Endothelial cell of umbilical vein (primary cell): Measurements from ENCODE around the gene RNASEH2A. TPM values are rescaled to one million over a fixed set of nuclear protein-coding genes. Genes with fewer than 3 reads are reported as not detected.

Experiments used
- BruUV-seq: library from RNA; stranded (reverse); fragments of 400-500 nt; replicated peaks from 2 replicates; lab custom pipeline; 2021; lab: Mats Ljungman, UMichigan
- CTCF ChIA-PET: fragments of 300-600, 350-600 bp; sonication (Branson Sonifier 250); formaldehyde crosslinking; loops from one replicate; lab custom pipeline; 2021; ENCODE audit warnings: antibody characterized with exemption, inconsistent platforms; lab: Charles Lee
- POLR2A ChIA-PET: fragments of 300-600, 350-600 bp; sonication (Branson Sonifier 250); formaldehyde crosslinking; loops from one replicate; lab custom pipeline; 2021; ENCODE audit warnings: antibody characterized with exemption, inconsistent platforms; lab: Charles Lee
- DNase-seq: peaks from one replicate; pipeline ENCODE4 v3.0.0-alpha.2; 2011; ENCODE audit warnings: low read depth, low spot score
- FAIRE-seq: peaks from 2 replicates; lab custom pipeline; 2011; peaks lifted over from hg19 to GRCh38; lab: Jason Lieb, UNC
- H2AFZ ChIP-seq: 2 replicates; pipeline ENCODE4 v1.6.0; 2012; ENCODE audit warnings: low read depth, low read length, control low read depth, inconsistent platforms
- H3K27ac ChIP-seq: 2 replicates; pipeline ENCODE4 v1.5.1; 2011; ENCODE audit warnings: low read depth, mild to moderate bottlenecking, control low read depth, low read length, moderate library complexity; ENCODE audit not compliant: insufficient read depth
- H3K27me3 ChIP-seq, 2 experiments: 2 replicates each; pipeline versions ENCODE4 v1.6.0 to v1.6.1; 2011; ENCODE audit warnings: low read length in 2 of 2, mixed read lengths in 1 of 2; ENCODE audit not compliant: control insufficient read depth in 2 of 2, insufficient read depth in 2 of 2
- H3K36me3 ChIP-seq, 2 experiments: 2 replicates in 1 of 2; 3 replicates in 1 of 2; pipeline ENCODE4 v1.5.1; 2011; ENCODE audit warnings: low read length in 2 of 2, mild to moderate bottlenecking in 1 of 2, moderate library complexity in 1 of 2; ENCODE audit not compliant: control insufficient read depth in 2 of 2, insufficient read depth in 2 of 2; ENCODE audit errors: extremely low read depth in 1 of 2
- H3K4me1 ChIP-seq: 3 replicates; pipeline ENCODE4 v1.5.1; 2011; ENCODE audit warnings: mild to moderate bottlenecking, low read length; ENCODE audit not compliant: control insufficient read depth, insufficient read depth; ENCODE audit errors: extremely low read depth
- H3K4me2 ChIP-seq: 2 replicates; pipeline ENCODE4 v1.6.1; 2011; ENCODE audit warnings: low read length, control low read depth, mixed read lengths; ENCODE audit not compliant: insufficient read depth
- H3K4me3 ChIP-seq, 3 experiments: fragments of 200-600 bp in 1 of 3; sonication (generic), shearing (Covaris generic) in 1 of 3; replicated peaks in 1 of 3; 2 replicates each; pipeline ENCODE4 v1.5.1; 2011 to 2016; ENCODE audit warnings: control low read depth in 3 of 3, low read length in 3 of 3, mild to moderate bottlenecking in 2 of 3, inconsistent platforms in 1 of 3, low read depth in 1 of 3, moderate library complexity in 1 of 3; ENCODE audit not compliant: insufficient read depth in 1 of 3
- H3K79me2 ChIP-seq: 2 replicates; pipeline ENCODE4 v1.6.0; 2012; ENCODE audit warnings: low read length, inconsistent platforms; ENCODE audit not compliant: control insufficient read depth, insufficient read depth
- H3K9ac ChIP-seq: replicated peaks from 2 replicates; pipeline ENCODE3; 2011; ENCODE audit warnings: low read length, control low read depth; ENCODE audit not compliant: insufficient read depth; ENCODE audit errors: extremely low read depth
- H3K9me1 ChIP-seq: replicated peaks from 3 replicates; pipeline ENCODE4 v1.6.0; 2011; ENCODE audit warnings: mild to moderate bottlenecking, low read length; ENCODE audit not compliant: control insufficient read depth, insufficient read depth; ENCODE audit errors: extremely low read depth
- H3K9me3 ChIP-seq: replicated peaks from 2 replicates; pipeline ENCODE4 v1.5.1; 2012; ENCODE audit warnings: low read length, inconsistent platforms; ENCODE audit not compliant: control insufficient read depth, insufficient read depth
- H4K20me1 ChIP-seq: replicated peaks from 2 replicates; pipeline ENCODE3; 2011; ENCODE audit warnings: mild to moderate bottlenecking, low read length; ENCODE audit not compliant: control insufficient read depth, insufficient read depth; ENCODE audit errors: extremely low read depth
- EZH2 ChIP-seq: IDR thresholded peaks from 2 replicates; pipeline ENCODE4 v1.6.1; 2012; ENCODE audit warnings: borderline replicate concordance, low read depth, mild to moderate bottlenecking, moderate library complexity, low read length, inconsistent platforms; ENCODE audit not compliant: severe bottlenecking
- FOS ChIP-seq: IDR thresholded peaks from 2 replicates; pipeline ENCODE4 v1.6.1; 2011; ENCODE audit warnings: mild to moderate bottlenecking, low read length, moderate library complexity, borderline replicate concordance; ENCODE audit not compliant: insufficient read depth
- GATA2 ChIP-seq: IDR thresholded peaks from 2 replicates; pipeline ENCODE4 v1.7.0; 2011; ENCODE audit warnings: low read depth, mild to moderate bottlenecking, moderate library complexity, mixed read lengths, low read length; ENCODE audit not compliant: insufficient read length, insufficient read depth
- JUN ChIP-seq: IDR thresholded peaks from 2 replicates; pipeline ENCODE4 v1.6.1; 2011; ENCODE audit warnings: borderline replicate concordance, low read depth; ENCODE audit not compliant: insufficient read length, insufficient read depth
- MAX ChIP-seq: IDR thresholded peaks from 2 replicates; pipeline ENCODE4 v1.6.1; 2011; ENCODE audit not compliant: insufficient read depth, insufficient read length
- MYC ChIP-seq: IDR thresholded peaks from one replicate; pipeline ENCODE4 v1.6.1; 2011; ENCODE audit warnings: mild to moderate bottlenecking, low read depth, low read length
- POLR2A ChIP-seq: IDR thresholded peaks from 2 replicates; pipeline ENCODE4 v1.6.1; 2012; ENCODE audit warnings: low read depth, mild to moderate bottlenecking, control low read depth, low read length
- POLR2AphosphoS5 ChIP-seq: IDR thresholded peaks from 2 replicates; pipeline ENCODE4 v1.6.1; 2012; ENCODE audit warnings: low read depth, mild to moderate bottlenecking, control low read depth, low read length, moderate library complexity; ENCODE audit not compliant: insufficient read depth
- dilution Hi-C: fragments of 300-500 bp; cut with MboI; formaldehyde crosslinking; loops from one replicate; pipeline ENCODE4 v1.15.0; 2019; ENCODE audit warnings: low sequenced_read_pairs; ENCODE audit not compliant: extremely low pct_ligation_motif_present
- intact Hi-C: fragments of 100-400 bp; cut with micrococcal nuclease; formaldehyde crosslinking; loops from one replicate; pipeline ENCODE4 v1.10.0; 2022
- polyA plus RNA-seq, 4 experiments: library from polyadenylated mRNA; depleted of rRNA in 3 of 4; stranded (reverse) in 3 of 4; unstranded in 1 of 4; fragments of >200 nt; gene quantifications; 2 replicates each; pipeline versions ENCODE4 v1.2.1 to v1.2.3, GENCODE V29; 2011 to 2012; ENCODE audit warnings: missing spikeins in 1 of 4
- total RNA-seq: library from RNA; stranded (reverse); gene quantifications from 2 replicates; pipeline ENCODE4 v1.2.3, GENCODE V29; 2021
- TF ChIP-seq, protein P1 (sequence below), 2 donors: IDR thresholded peaks; 1 replicate in 1 of 2; 2 replicates in 1 of 2; pipeline ENCODE4 v1.5.1; 2011; ENCODE audit warnings: low read length in 2 of 2, mild to moderate bottlenecking in 2 of 2, moderate library complexity in 2 of 2, control low read depth in 1 of 2, inconsistent platforms in 1 of 2, low read depth in 1 of 2; ENCODE audit not compliant: insufficient read depth in 1 of 2; ENCODE audit errors: extremely low read depth in 1 of 2

RNASEH2A gene
- total and polyA plus RNA-seq, 2 donors (not counting 3 experiments of a cell fraction or from before 2014, with no cell fraction given), result 25.6 to 45.4 TPM

GRCh38 chr19:12774588-12775555 is 31.5 kb upstream of the RNASEH2A start, which contains the start of gene HOOK2:
Gene HOOK2 (minus strand): TSS chr19:12775552. CDS start chr19:12775449, 103 bp downstream.
- Histone ChIP-seq H3K79me2 (no peaks in the 10 kb centered on the region), H3K27me3 (no peaks in the 10 kb centered on the region), H3K9ac (peak within 1 kb of the TSS; percentile 34), H3K9me3 (no peaks in the 10 kb centered on the region), H3K27ac (peak within 1 kb of the TSS; percentile 35), H3K4me2 (peak within 1 kb of the TSS; percentile 69), H3K36me3 (no peaks in the 10 kb centered on the region), H3K4me1 (peaks cover 19% of the 10 kb centered on the region), H3K9me1 (no peaks in the 10 kb centered on the region), H3K4me3 (peak within 1 kb of the TSS; percentile 41 to 57 (median 51)), H2AFZ (peak within 1 kb of the TSS; percentile 89), H4K20me1 (no peaks in the 10 kb centered on the region)
- no peak for FAIRE-seq
- CTCF ChIA-PET, result interaction anchor here (1.5 to 10.3 kb wide), 5 partner anchors 13 to 98 kb away, joined by 3 to 387 read pairs (median 28); partner anchors contain the start of genes JUNB, PRDX2 and THSD8
- TF ChIP-seq POLR2AphosphoS5 (no peak), POLR2A (peak; percentile 28)
- intact Hi-C loops (loop anchor here (2.0 kb wide), 2 partner anchors 14 to 64 kb away; partner anchors contain the start of gene MAST1), dilution Hi-C loops (no loop called here)
- BruUV-seq, result no TSS peak
- no peak for DNase-seq
- POLR2A ChIA-PET, result interaction anchor here (5.2 kb wide), 1 partner anchor 18 kb away, joined by 94 read pairs; the partner anchor contains the start of gene JUNB

DNA sequence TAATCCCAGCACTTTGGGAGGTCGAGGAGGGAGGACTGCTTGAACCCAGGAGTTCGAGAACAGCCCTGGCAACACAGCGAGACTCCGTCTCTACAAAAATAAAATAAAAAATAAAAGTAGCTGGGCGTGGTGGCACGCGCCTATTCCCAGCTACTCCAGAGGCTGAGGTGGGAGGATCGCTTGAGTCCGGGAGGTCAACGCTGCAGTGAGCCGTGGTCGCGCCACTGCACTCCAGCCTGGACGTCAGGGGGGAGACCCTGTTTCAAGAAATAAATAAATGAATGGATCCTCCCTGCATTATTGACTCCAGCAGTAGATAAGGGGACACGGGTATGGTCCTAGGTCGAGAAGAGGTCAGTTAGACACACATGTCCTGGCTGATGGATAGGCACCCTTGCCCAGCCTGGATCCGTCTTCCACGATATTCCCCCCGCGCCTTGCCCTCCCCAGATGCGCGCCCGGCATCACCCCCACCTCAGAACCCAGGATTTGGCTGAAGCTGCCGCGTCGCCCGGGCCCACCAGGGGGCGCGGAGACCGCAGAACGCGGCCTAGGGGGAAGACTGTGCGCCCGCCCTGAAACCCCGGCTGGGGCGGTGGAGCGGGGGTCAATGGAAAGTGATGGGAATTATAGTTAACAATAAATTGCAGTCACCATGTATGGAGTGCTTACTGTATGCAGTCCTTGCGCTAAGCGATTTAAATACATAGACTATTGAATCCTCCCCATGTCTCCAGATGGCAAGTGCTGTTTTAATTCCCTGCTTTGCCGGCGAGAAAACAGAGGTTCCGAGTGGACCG is 29.0 kb upstream of the RNASEH2A start:
- TF ChIP-seq MAX (no peak), FOS (no peak), POLR2AphosphoS5 (peak; percentile 37), POLR2A (no peak), MYC (no peak), GATA2 (no peak), EZH2 (no peak), JUN (no peak)
- TF ChIP-seq, protein P1, sequence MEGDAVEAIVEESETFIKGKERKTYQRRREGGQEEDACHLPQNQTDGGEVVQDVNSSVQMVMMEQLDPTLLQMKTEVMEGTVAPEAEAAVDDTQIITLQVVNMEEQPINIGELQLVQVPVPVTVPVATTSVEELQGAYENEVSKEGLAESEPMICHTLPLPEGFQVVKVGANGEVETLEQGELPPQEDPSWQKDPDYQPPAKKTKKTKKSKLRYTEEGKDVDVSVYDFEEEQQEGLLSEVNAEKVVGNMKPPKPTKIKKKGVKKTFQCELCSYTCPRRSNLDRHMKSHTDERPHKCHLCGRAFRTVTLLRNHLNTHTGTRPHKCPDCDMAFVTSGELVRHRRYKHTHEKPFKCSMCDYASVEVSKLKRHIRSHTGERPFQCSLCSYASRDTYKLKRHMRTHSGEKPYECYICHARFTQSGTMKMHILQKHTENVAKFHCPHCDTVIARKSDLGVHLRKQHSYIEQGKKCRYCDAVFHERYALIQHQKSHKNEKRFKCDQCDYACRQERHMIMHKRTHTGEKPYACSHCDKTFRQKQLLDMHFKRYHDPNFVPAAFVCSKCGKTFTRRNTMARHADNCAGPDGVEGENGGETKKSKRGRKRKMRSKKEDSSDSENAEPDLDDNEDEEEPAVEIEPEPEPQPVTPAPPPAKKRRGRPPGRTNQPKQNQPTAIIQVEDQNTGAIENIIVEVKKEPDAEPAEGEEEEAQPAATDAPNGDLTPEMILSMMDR (IDR thresholded peaks at IDR 0.05; ENCODE audit: extremely low read depth in 1 of 2, insufficient read depth in 1 of 2, low read depth in 1 of 2, low read length in 2 of 2), result peak; percentile 96 to 97
- Histone ChIP-seq H4K20me1 (no peaks in the 10 kb centered on the region), H3K27ac (peak overlapping the region; percentile 82), H3K9ac (peak overlapping the region; percentile 52), H3K79me2 (no peaks in the 10 kb centered on the region), H3K36me3 (no peaks in the 10 kb centered on the region), H3K9me3 (no peaks in the 10 kb centered on the region), H2AFZ (peak overlapping the region; percentile 75), H3K4me1 (peaks cover 23% of the 10 kb centered on the region), H3K27me3 (no peaks in the 10 kb centered on the region), H3K9me1 (no peaks in the 10 kb centered on the region), H3K4me3 (peak overlapping the region; percentile 14 to 57 (median 51)), H3K4me2 (peak overlapping the region; percentile 57)
- peak; percentile 85 for FAIRE-seq
- intact Hi-C loops, result loop anchor here (1.0 kb wide), 1 partner anchor 19 kb away; no protein-coding TSS in a partner anchor
- dilution Hi-C loops, result no loop called here
- ChIA-PET CTCF (interaction anchor here (0.9 to 10.3 kb wide), 12 partner anchors 10 to 188 kb away, joined by 3 to 387 read pairs (median 4); partner anchors contain the start of genes GET3, JUNB, PRDX2 and THSD8), POLR2A (interaction anchor here (0.6 to 5.2 kb wide), 4 partner anchors 12 to 34 kb away, joined by 3 to 94 read pairs (median 5); partner anchors contain the start of gene JUNB)
- BruUV-seq, result no TSS peak
- peak; percentile 78 for DNase-seq
